Measurements from ENCODE around the gene IL18.

DNA sequence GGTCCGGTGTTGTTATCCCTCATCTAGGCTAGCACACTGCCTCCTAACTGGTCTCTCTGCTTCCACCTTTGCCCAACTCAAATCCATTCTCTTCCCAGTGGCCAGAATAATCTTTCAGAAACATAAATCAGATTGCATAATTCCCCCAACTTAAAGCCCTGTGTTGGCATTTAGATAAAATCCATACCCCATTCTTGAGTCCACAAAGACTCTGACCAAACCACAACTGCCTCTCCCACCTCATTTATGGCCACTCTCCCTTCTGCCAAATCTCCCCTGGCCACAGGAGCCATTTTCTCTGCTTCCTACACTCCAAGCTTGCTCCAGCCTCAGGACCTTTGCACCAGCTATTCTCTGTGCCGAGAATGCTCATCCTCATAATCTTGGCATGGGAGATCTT is 36.8 kb downstream of the IL18 start:
- TF ChIP-seq SUZ12 (IDR thresholded peaks at IDR 0.05; ENCODE audit: low read length) (no peak), RBBP5 (IDR thresholded peaks at IDR 0.05; ENCODE audit: borderline replicate concordance, low read depth, low read length) (no peak), POLR2A (IDR thresholded peaks at IDR 0.05; ENCODE audit: control extremely low read depth in 1 of 2, low read depth in 2 of 2, low read length in 2 of 2) (no peak)
- TF ChIP-seq, protein P1, sequence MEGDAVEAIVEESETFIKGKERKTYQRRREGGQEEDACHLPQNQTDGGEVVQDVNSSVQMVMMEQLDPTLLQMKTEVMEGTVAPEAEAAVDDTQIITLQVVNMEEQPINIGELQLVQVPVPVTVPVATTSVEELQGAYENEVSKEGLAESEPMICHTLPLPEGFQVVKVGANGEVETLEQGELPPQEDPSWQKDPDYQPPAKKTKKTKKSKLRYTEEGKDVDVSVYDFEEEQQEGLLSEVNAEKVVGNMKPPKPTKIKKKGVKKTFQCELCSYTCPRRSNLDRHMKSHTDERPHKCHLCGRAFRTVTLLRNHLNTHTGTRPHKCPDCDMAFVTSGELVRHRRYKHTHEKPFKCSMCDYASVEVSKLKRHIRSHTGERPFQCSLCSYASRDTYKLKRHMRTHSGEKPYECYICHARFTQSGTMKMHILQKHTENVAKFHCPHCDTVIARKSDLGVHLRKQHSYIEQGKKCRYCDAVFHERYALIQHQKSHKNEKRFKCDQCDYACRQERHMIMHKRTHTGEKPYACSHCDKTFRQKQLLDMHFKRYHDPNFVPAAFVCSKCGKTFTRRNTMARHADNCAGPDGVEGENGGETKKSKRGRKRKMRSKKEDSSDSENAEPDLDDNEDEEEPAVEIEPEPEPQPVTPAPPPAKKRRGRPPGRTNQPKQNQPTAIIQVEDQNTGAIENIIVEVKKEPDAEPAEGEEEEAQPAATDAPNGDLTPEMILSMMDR (IDR thresholded peaks at IDR 0.05; ENCODE audit: control extremely low read depth in 1 of 3, insufficient read depth in 1 of 3, low read depth in 1 of 3, low read length in 3 of 3), result no peak
- TF ChIP-seq, protein P2, sequence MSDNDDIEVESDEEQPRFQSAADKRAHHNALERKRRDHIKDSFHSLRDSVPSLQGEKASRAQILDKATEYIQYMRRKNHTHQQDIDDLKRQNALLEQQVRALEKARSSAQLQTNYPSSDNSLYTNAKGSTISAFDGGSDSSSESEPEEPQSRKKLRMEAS (IDR thresholded peaks at IDR 0.05), result no peak

Measured in H1 (cell line).